Mesothelial cell of epicardium (in vitro differentiated cells): ENCODE data around the gene DMXL2. TPM values are rescaled to one million over a fixed set of nuclear protein-coding genes. Genes with fewer than 3 reads are reported as not detected.

Source experiments
- DNase-seq, 2 experiments: peaks; one replicate each; pipeline ENCODE4 v3.0.0; 2021; ENCODE audit warnings: low spot score in 2 of 2; ENCODE audit not compliant: unreplicated experiment in 2 of 2
- H3K27ac Mint-ChIP-seq: 2 replicates; pipeline ENCODE4 v1.8.0; 2021; ENCODE audit warnings: mixed read lengths
- H3K27me3 Mint-ChIP-seq: 2 replicates; pipeline ENCODE4 v1.8.0; 2021; ENCODE audit warnings: low read depth, mixed read lengths
- H3K36me3 Mint-ChIP-seq: 2 replicates; pipeline ENCODE4 v1.8.0; 2021; ENCODE audit warnings: mixed read lengths
- H3K4me1 Mint-ChIP-seq: 2 replicates; pipeline ENCODE4 v1.8.0; 2021; ENCODE audit warnings: mixed read lengths
- H3K4me3 Mint-ChIP-seq: 2 replicates; pipeline ENCODE4 v1.8.0; 2021; ENCODE audit warnings: mild to moderate bottlenecking, moderate library complexity, mixed read lengths
- H3K9me3 Mint-ChIP-seq: 2 replicates; pipeline ENCODE4 v1.8.0; 2021; ENCODE audit warnings: mixed read lengths
- total RNA-seq: library from RNA; stranded (reverse); gene quantifications from 3 replicates; pipeline ENCODE4 v1.2.1, GENCODE V29; 2021
- TF ChIP-seq, protein P1 (sequence below): fragments of 200-600 bp; sonication (generic); IDR thresholded peaks from one replicate; pipeline ENCODE4 v1.5.0; 2021; ENCODE audit warnings: antibody characterized with exemption; ENCODE audit not compliant: unreplicated experiment

The DMXL2 gene
- total RNA-seq, 1 donor from 2014 or later = 44.8 TPM

DNA sequence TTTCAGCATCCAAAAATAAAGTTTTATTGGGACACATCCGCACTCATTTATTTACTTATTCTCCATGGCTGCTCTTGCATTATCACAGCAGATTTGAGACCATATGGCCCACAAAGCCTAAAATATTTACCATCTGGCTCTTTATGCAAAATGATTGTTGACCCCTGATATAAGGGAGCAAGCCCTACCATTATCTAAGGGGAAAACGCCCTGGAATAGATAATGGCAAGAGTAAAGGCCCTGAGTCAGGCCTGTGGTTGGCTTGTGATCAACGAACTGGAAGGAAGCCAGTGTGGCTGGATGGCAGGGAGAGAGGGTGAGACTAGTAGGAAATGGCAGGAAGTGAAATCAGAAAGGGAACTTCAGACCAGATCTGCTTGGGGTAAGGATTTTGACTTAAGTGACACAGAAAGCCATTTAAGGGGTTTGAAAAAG, 24.6 kb upstream of the DMXL2 start:
- no peaks in the 10 kb centered on the region for H3K9me3 Mint-ChIP-seq
- DNase-seq = no peak
- H3K4me3 Mint-ChIP-seq = no peak overlapping the region
- no peaks in the 10 kb centered on the region for H3K4me1 Mint-ChIP-seq
- H3K27ac Mint-ChIP-seq = no peak overlapping the region
- TF ChIP-seq, protein P1, sequence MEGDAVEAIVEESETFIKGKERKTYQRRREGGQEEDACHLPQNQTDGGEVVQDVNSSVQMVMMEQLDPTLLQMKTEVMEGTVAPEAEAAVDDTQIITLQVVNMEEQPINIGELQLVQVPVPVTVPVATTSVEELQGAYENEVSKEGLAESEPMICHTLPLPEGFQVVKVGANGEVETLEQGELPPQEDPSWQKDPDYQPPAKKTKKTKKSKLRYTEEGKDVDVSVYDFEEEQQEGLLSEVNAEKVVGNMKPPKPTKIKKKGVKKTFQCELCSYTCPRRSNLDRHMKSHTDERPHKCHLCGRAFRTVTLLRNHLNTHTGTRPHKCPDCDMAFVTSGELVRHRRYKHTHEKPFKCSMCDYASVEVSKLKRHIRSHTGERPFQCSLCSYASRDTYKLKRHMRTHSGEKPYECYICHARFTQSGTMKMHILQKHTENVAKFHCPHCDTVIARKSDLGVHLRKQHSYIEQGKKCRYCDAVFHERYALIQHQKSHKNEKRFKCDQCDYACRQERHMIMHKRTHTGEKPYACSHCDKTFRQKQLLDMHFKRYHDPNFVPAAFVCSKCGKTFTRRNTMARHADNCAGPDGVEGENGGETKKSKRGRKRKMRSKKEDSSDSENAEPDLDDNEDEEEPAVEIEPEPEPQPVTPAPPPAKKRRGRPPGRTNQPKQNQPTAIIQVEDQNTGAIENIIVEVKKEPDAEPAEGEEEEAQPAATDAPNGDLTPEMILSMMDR = no peak
- no peaks in the 10 kb centered on the region for H3K36me3 Mint-ChIP-seq
- H3K27me3 Mint-ChIP-seq = no peaks in the 10 kb centered on the region

DNA sequence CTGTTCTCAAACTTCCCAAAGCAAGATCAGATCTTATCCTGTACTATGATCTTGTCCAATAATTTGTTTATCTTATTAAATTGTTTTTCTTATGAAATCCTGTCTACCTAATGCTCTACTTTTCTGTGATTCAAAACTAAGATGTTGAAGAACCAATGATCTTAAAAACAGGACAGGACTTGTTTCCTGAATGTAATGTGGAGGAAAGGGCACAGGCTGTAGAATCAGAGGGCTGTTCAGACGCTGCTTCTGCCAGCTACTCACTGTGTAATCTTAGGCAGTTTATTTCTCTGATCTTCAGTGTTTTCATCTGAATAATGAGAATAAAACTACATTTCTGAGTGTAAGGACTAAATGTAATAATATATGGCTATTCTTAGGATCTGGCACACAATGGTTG, 20.1 kb upstream of the DMXL2 start:
- H3K9me3 Mint-ChIP-seq = no peaks in the 10 kb centered on the region
- no peak overlapping the region for H3K4me3 Mint-ChIP-seq
- H3K36me3 Mint-ChIP-seq = no peaks in the 10 kb centered on the region
- TF ChIP-seq, protein P1 = no peak
- no peak overlapping the region for H3K27ac Mint-ChIP-seq
- no peaks in the 10 kb centered on the region for H3K4me1 Mint-ChIP-seq
- no peak for DNase-seq
- no peaks in the 10 kb centered on the region for H3K27me3 Mint-ChIP-seq

DNA sequence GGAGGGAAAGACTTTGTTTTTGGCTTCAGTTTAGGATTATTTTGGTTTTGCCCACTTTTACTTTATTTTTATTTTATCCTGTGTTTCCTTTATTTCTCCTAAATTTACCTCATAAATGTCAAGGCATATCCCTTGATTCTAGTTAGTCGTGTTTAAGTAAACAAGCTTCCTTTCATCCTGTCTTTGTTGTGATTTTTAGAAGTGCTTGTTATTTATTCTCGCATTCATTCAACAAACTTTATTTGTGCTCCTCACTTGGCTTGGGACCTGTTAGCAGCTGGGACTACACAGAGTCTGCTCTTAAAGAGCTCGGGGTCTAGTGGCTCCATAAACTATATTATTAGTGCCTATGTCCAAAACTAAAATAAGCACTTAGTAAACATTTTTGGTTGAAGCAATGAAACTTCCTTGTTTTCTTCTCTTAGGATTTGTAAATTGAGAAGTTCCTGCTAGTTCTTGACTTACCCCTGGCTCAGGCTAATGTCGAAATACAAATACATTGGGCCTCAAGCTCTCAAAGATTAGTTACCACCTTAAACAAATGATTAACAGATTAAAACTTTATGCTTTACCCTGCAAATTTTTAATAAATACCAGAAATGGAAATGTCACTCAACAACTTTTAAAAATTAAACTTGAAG, 19.0 kb upstream of the DMXL2 start:
- DNase-seq = no peak
- no peak overlapping the region for H3K4me3 Mint-ChIP-seq
- H3K27me3 Mint-ChIP-seq = no peaks in the 10 kb centered on the region
- H3K9me3 Mint-ChIP-seq = no peaks in the 10 kb centered on the region
- H3K36me3 Mint-ChIP-seq = no peaks in the 10 kb centered on the region
- no peaks in the 10 kb centered on the region for H3K4me1 Mint-ChIP-seq
- no peak overlapping the region for H3K27ac Mint-ChIP-seq
- TF ChIP-seq, protein P1 = no peak

DNA sequence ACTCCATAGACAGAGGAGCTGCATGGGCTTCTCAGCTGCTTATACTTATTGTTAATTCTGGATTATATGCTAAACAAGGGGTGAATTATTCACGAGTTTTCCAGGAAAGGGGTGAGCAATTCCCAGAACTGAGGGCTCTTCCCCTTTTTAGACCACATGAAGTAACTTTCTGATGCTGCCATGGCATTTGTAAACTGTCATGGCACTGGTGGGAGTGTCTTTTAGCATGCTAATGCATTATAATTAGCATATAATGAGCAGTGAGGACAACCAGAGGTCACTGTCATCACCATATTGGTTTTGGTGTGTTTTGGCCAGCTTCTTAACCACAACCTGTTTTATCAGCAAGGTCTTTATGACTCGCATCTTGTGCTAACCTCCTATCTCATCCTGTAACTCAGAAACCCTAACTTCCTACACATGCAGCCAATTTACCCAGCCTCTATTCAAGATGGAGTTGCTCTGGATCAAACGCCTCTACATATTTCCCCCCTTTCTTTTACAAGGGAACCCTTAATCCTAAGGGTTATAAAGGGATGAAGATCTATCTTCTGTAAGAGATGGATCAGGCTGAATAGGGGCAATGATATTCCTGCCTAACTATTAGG, 12.1 kb upstream of the DMXL2 start:
- H3K9me3 Mint-ChIP-seq = no peaks in the 10 kb centered on the region

DNA sequence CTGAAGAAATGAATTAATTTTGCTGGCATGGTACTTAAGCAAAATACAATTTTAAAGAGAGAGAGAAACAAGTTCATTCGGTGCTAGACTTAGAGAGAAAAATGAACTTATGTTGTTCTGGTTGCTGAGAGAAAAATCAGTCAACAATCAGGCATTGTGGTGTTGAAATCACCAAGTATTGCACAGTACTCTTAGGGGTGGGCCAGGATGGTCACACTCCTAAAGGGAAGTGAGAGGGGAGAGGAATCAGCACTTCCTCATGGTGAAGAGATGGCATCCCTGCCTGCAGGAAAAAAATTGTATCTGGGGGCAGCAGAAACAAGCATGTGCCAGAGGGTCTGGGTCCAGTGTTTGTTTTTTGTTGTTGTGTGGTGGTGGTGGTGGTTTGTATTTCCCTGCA, 7.0 kb upstream of the DMXL2 start:
- H3K36me3 Mint-ChIP-seq = no peaks in the 10 kb centered on the region
- H3K4me3 Mint-ChIP-seq = no peak overlapping the region
- no peaks in the 10 kb centered on the region for H3K9me3 Mint-ChIP-seq
- no peak for DNase-seq
- TF ChIP-seq, protein P1 = no peak
- H3K27ac Mint-ChIP-seq = no peak overlapping the region
- no peaks in the 10 kb centered on the region for H3K27me3 Mint-ChIP-seq
- H3K4me1 Mint-ChIP-seq = peaks cover under 1% of the 10 kb centered on the region

More for the DNA sequence above, 12.1 kb upstream of the DMXL2 start:
- TF ChIP-seq, protein P1 = no peak
- DNase-seq = no peak
- no peaks in the 10 kb centered on the region for H3K27me3 Mint-ChIP-seq
- H3K4me3 Mint-ChIP-seq = no peak overlapping the region
- no peak overlapping the region for H3K27ac Mint-ChIP-seq
- H3K4me1 Mint-ChIP-seq = no peaks in the 10 kb centered on the region
- H3K36me3 Mint-ChIP-seq = no peaks in the 10 kb centered on the region
